Ascending aorta (tissue), 2 donors: ENCODE results near the gene SCGB1C1. TPM values are rescaled to one million over a fixed set of nuclear protein-coding genes. Genes with fewer than 3 reads are reported as not detected.
A peak's percentile ranks its signal among the peaks of the same experiment; 100 is the strongest.

Source experiments
- DNase-seq, 2 donors: peaks; one replicate each; pipeline ENCODE4 v3.0.0-alpha.2; 2019; ENCODE audit warnings: low spot score in 2 of 2
- H3K27ac ChIP-seq, 2 donors: fragments of 200-600 bp; sonication (generic); one replicate each; pipeline ENCODE4 v1.5.1; 2016 to 2017; ENCODE audit warnings: mild to moderate bottlenecking in 1 of 2
- H3K27me3 ChIP-seq: fragments of 200-600 bp; sonication (generic); one replicate; pipeline ENCODE4 v1.5.1; 2017
- H3K36me3 ChIP-seq, 2 donors: fragments of 200-600 bp; sonication (generic); one replicate each; pipeline ENCODE4 v1.5.1; 2016
- H3K4me1 ChIP-seq, 2 donors: fragments of 200-600 bp; sonication (generic); one replicate each; pipeline ENCODE4 v1.5.1; 2016 to 2017; ENCODE audit warnings: mild to moderate bottlenecking in 1 of 2
- H3K4me3 ChIP-seq, 2 donors: fragments of 200-600 bp; sonication (generic); one replicate each; pipeline ENCODE4 v1.5.1; 2016 to 2017; ENCODE audit warnings: mild to moderate bottlenecking in 1 of 2
- H3K9me3 ChIP-seq, 2 donors: fragments of 200-600 bp; sonication (generic); one replicate each; pipeline ENCODE4 v1.5.1; 2016
- intact Hi-C: fragments of 100-400 bp; cut with DNase I; formaldehyde crosslinking; loops from one replicate; pipeline ENCODE4 v1.15.1; 2023
- total RNA-seq: library from RNA; depleted of rRNA; stranded (reverse); fragments of >200 nt; gene quantifications from one replicate; pipeline ENCODE4 v1.1.0, GENCODE V29; 2016
- TF ChIP-seq, protein P1 (sequence below), 3 experiments: fragments of 200-600 bp in 2 of 3; fragments of 450-650 bp in 1 of 3; sonication (generic) in 2 of 3; IDR thresholded peaks; one replicate each; pipeline ENCODE4 v1.5.1; 2016 to 2019; ENCODE audit warnings: antibody characterized with exemption in 3 of 3, mild to moderate bottlenecking in 1 of 3, moderate library complexity in 1 of 3

SCGB1C1 gene
- total RNA-seq, 1 donor from 2014 or later = not detected

DNA sequence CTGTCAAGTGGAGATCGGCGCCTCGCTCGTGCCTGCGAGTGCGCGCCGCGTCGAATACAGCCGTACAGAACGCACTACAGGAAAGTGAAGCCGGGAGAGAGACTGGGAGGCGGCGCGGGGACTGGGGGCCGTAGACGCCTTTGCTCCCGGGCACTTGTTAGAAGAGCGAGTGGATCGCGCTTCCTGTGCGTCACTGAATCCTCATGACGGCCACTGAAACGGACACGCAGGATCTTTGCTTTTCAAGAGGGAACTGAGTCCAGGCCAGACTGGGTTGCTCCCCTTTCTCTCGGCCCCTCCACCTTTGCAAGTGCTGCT lies 14.9 kb downstream of the SCGB1C1 start:
- Histone ChIP-seq H3K9me3 (no peaks in the 10 kb centered on the region), H3K36me3 (peaks cover 41 to 61% of the 10 kb centered on the region in 2 donors), H3K4me3 (peak overlapping the region; percentile 88 to 99), H3K27me3 (no peaks in the 10 kb centered on the region), H3K27ac (peak overlapping the region; percentile 99), H3K4me1 (peaks cover 17 to 47% of the 10 kb centered on the region in 2 donors)
- TF ChIP-seq, protein P1, sequence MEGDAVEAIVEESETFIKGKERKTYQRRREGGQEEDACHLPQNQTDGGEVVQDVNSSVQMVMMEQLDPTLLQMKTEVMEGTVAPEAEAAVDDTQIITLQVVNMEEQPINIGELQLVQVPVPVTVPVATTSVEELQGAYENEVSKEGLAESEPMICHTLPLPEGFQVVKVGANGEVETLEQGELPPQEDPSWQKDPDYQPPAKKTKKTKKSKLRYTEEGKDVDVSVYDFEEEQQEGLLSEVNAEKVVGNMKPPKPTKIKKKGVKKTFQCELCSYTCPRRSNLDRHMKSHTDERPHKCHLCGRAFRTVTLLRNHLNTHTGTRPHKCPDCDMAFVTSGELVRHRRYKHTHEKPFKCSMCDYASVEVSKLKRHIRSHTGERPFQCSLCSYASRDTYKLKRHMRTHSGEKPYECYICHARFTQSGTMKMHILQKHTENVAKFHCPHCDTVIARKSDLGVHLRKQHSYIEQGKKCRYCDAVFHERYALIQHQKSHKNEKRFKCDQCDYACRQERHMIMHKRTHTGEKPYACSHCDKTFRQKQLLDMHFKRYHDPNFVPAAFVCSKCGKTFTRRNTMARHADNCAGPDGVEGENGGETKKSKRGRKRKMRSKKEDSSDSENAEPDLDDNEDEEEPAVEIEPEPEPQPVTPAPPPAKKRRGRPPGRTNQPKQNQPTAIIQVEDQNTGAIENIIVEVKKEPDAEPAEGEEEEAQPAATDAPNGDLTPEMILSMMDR (IDR thresholded peaks at IDR 0.05) = no peak
- intact Hi-C loops = loop anchor here (1.0 to 5.0 kb wide), 5 partner anchors 28 to 298 kb away; partner anchors contain the start of genes IFITM2, PSMD13, PTDSS2 and SIRT3
- peak in 1 of 2 donors; percentile 83 for DNase-seq

DNA sequence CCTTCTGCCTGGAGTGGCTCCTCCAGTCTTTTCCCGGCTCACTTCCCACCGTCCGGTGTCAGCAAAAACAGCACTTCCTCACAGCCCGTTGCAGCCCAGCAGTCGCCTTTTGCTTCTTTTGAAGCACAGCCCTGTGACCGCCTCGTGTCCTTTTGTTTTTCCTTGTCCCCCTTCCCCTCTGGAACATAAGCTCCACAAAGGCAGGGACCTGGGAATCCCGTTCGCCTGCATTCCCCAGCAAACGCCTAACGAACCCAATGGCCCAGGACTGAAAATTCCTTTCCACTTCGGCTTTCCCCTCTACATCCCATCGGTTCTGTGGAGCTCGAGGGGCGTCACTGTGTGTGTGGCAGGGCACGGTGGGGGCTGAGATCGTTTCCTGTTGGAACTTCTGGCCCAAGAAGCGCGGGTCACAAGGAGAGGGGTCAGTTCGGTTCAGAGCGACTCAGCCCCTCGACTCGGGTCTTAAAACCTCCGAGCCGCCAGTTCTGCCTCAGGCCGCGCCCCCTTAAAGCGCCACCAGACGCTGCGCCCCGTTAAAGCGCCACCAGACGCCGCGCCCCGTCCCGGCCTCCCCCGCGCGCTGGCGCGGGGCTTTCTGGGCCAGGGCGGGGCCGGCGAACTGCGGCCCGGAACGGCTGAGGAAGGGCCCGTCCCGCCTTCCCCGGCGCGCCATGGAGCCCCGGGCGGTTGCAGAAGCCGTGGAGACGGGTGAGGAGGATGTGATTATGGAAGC lies 15.5 kb downstream of the SCGB1C1 start:
- DNase-seq = peak; percentile 35 to 92
- peaks cover 46 to 63% of the 10 kb centered on the region in 2 donors for H3K36me3 ChIP-seq
- intact Hi-C loops = loop anchor here (5.0 kb wide), 2 partner anchors 99 to 244 kb away; partner anchors contain the start of genes IFITM2 and PTDSS2

DNA sequence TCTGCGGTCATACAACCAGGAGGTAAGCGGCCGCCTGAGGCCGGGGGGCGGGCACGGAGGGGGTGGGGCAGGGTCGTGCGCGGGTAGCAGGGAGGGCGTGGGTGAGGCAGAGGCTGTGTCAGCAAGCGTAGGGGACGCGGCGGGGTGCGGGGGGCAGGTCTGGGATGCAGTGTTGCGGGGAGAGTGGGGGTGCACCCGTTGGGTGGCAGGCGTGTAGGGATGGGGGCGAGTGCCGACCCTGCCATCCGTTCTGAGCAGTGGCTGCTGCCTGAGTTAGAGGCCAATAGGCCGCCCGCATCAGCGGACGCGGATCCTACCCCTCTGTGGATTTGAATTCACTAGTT lies 16.0 kb downstream of the SCGB1C1 start:
- Histone ChIP-seq H3K27ac (peak overlapping the region; percentile 99), H3K36me3 (peaks cover 52 to 63% of the 10 kb centered on the region in 2 donors), H3K9me3 (no peaks in the 10 kb centered on the region), H3K4me1 (peaks cover 17 to 44% of the 10 kb centered on the region in 2 donors), H3K4me3 (peak overlapping the region; percentile 88 to 99), H3K27me3 (no peaks in the 10 kb centered on the region)
- DNase-seq = peak in 1 of 2 donors; percentile 70
- intact Hi-C loops = loop anchor here (5.0 kb wide), 2 partner anchors 98 to 243 kb away; partner anchors contain the start of genes IFITM2 and PTDSS2
- TF ChIP-seq, protein P1 (IDR thresholded peaks at IDR 0.05) = no peak

More for the DNA sequence above, 15.5 kb downstream of the SCGB1C1 start:
- Histone ChIP-seq H3K9me3 (no peaks in the 10 kb centered on the region), H3K27ac (peak overlapping the region; percentile 99), H3K4me1 (peaks cover 17 to 47% of the 10 kb centered on the region in 2 donors), H3K27me3 (no peaks in the 10 kb centered on the region), H3K4me3 (peak overlapping the region; percentile 88 to 99)
- TF ChIP-seq, protein P1 (IDR thresholded peaks at IDR 0.05) = no peak

DNA sequence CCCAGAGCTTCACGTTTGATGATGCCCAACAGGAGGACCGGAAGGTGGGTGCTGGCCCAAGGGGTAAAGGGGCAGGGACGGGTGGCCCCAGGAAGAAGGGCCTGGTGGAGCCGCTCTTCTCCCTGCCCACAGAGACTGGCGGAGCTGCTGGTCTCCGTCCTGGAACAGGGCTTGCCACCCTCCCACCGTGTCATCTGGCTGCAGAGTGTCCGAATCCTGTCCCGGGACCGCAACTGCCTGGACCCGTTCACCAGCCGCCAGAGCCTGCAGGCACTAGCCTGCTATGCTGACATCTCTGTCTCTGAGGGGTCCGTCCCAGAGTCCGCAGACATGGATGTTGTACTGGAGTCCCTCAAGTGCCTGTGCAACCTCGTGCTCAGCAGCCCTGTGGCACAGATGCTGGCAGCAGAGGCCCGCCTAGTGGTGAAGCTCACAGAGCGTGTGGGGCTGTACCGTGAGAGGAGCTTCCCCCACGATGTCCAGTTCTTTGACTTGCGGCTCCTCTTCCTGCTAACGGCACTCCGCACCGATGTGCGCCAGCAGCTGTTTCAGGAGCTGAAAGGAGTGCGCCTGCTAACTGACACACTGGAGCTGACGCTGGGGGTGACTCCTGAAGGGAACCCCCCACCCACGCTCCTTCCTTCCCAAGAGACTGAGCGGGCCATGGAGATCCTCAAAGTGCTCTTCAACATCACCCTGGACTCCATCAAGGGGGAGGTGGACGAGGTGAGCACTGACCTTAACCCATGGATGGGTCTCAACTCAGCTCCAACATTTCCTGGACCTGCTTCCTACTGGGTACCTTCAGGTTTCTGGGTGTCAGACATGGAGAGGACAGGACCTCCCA lies 16.6 kb downstream of the SCGB1C1 start:
- H3K4me3 ChIP-seq = peak overlapping the region; percentile 88 to 99
- H3K36me3 ChIP-seq = peaks cover 55 to 63% of the 10 kb centered on the region in 2 donors
- DNase-seq = peak in 1 of 2 donors; percentile 61
- H3K4me1 ChIP-seq = peaks cover 17 to 41% of the 10 kb centered on the region in 2 donors
- intact Hi-C loops = loop anchor here (5.0 kb wide), 2 partner anchors 98 to 243 kb away; partner anchors contain the start of genes IFITM2 and PTDSS2
- H3K27ac ChIP-seq = peak overlapping the region; percentile 99
- H3K27me3 ChIP-seq = no peaks in the 10 kb centered on the region
- TF ChIP-seq, protein P1 (IDR thresholded peaks at IDR 0.05) = no peak
- no peaks in the 10 kb centered on the region for H3K9me3 ChIP-seq

DNA sequence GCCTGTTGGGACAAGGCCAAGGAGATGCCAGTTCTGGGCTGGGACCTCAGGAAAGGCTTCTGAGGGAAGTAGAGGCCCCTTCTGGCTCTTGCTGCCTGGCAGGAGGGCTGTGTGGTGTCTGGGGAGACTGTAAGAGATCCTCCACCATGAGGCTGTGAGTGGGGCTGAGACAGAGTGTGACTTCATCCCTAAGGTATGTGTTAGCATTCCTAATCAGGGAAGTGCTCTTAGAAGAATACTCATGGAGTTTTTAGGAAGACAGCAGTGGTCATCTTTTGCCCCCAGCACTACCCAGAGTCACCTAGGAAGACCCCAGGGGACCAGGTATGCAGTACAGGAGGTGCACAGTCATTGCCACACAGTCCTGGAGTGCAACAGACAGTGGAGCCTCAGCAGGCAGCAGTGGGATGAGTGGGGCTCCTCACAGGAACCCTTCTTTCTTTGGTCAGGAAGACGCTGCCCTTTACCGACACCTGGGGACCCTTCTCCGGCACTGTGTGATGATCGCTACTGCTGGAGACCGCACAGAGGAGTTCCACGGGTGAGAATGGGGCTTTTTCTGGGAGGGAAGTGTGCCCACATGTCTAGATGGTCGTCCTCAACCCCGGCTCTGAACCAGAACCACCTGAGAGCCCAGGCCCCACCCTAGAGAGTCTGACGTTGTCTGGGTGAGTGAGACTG lies 17.4 kb downstream of the SCGB1C1 start:
- TF ChIP-seq, protein P1 (IDR thresholded peaks at IDR 0.05) = no peak
- Histone ChIP-seq H3K36me3 (peaks cover 55 to 63% of the 10 kb centered on the region in 2 donors), H3K27me3 (no peaks in the 10 kb centered on the region), H3K9me3 (no peaks in the 10 kb centered on the region), H3K4me1 (peaks cover 17 to 33% of the 10 kb centered on the region in 2 donors), H3K27ac (peak overlapping the region; percentile 6 to 21), H3K4me3 (peak overlapping the region; percentile 88 to 99)
- peak in 1 of 2 donors; percentile 54 for DNase-seq
- intact Hi-C loops = no loop called here
